ENCODE results near the gene GPC5. TPM values are rescaled to one million over a fixed set of nuclear protein-coding genes. Genes with fewer than 3 reads are reported as not detected.

The GPC5 gene
- total RNA-seq, 2 experiments from 2014 or later, result 0.63 to 0.66 TPM

DNA sequence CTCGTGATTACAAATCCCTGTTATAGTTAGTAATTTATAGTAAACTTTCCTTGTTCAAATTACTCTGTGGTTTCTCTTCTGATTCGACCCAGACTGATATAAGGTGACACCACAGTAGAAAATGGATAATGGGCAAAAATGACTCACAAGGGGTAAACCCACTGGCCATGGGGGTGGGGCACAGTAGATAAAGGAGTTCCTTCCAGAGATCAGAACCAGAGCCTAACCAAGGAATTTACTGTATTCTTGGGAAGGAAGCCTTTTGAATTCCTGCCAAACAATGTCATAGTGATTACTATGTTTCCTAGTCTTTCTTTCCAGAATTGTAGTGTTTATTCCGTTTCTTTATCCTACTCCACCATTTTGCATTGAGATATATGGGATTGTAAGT lies 29.0 kb upstream of the GPC5 start:
- Mint-ChIP-seq H3K27ac (peak overlapping the region; percentile 93), H3K4me3 (no peak overlapping the region), H3K4me1 (peaks cover 43% of the 10 kb centered on the region), H3K27me3 (peaks cover 6% of the 10 kb centered on the region), H3K36me3 (ENCODE audit: low read depth) (peaks cover 3% of the 10 kb centered on the region), H3K9me3 (ENCODE audit: low read depth) (no peaks in the 10 kb centered on the region)
- DNase-seq (peak; percentile 76), ATAC-seq (peak; percentile 81)
- ChIA-PET POLR2A (interaction anchor here (0.9 to 1.5 kb wide), 2 partner anchors 22 to 23 kb away, joined by 3 to 5 read pairs; partner anchors contain the start of gene MIR17HG), CTCF (interaction anchor here (1.0 to 1.6 kb wide), 3 partner anchors 11 to 37 kb away, joined by 3 to 7 read pairs (median 4); no protein-coding TSS in a partner anchor)
- intact Hi-C loops (cut with DNase I, micrococcal nuclease), result loop anchor here (1.0 to 2.0 kb wide), 4 partner anchors 22 to 29 kb away; partner anchors contain the start of genes GPC5 (in 2 of the 2) and MIR17HG (in 1 of the 2)

GRCh38 chr13:91370501-91370900 lies 27.9 kb upstream of the GPC5 start:
- ATAC-seq, result no peak
- intact Hi-C loops (cut with DNase I, micrococcal nuclease), result loop anchor here in 1 of 2 experiments (10.0 kb wide), 1 partner anchor 204 kb away; no protein-coding TSS in a partner anchor
- peaks cover 53% of the 10 kb centered on the region for H3K4me1 Mint-ChIP-seq
- no peak overlapping the region for H3K4me3 Mint-ChIP-seq
- H3K27ac Mint-ChIP-seq, result no peak overlapping the region
- peaks cover 3% of the 10 kb centered on the region for H3K36me3 Mint-ChIP-seq (ENCODE audit: low read depth)
- ChIA-PET CTCF (interaction anchor here (1.0 to 1.1 kb wide), 2 partner anchors 9 to 25 kb away, joined by 3 to 4 read pairs; no protein-coding TSS in a partner anchor), POLR2A (no interaction called here)
- no peak for DNase-seq
- no peaks in the 10 kb centered on the region for H3K9me3 Mint-ChIP-seq (ENCODE audit: low read depth)
- peaks cover 6% of the 10 kb centered on the region for H3K27me3 Mint-ChIP-seq

DNA sequence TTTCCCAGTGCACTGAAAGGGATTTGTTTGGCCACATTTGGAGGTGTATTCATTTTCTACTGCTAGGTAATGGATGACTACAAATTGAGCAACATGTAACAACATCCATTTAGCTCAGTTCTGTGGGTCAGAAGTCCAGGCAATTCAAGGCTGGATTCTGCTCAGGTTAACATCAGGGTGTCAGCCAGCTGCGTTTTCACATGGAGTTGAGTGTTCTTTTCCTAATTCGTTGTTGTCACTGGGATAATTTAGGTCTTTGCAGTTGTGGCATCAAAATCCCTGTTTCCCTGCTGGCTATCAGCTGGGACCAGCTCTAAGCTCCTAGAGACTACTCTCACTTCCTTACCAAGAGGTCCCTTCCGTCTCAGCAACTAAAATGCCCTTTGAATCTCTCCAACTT lies 25.5 kb upstream of the GPC5 start:
- H3K9me3 Mint-ChIP-seq (ENCODE audit: low read depth), result no peaks in the 10 kb centered on the region
- no peak for DNase-seq
- peaks cover 6% of the 10 kb centered on the region for H3K27me3 Mint-ChIP-seq
- no peaks in the 10 kb centered on the region for H3K36me3 Mint-ChIP-seq (ENCODE audit: low read depth)
- ATAC-seq, result no peak
- H3K4me1 Mint-ChIP-seq, result peaks cover 38% of the 10 kb centered on the region
- H3K4me3 Mint-ChIP-seq, result no peak overlapping the region
- intact Hi-C loops (cut with DNase I, micrococcal nuclease), result loop anchor here in 1 of 2 experiments (10.0 kb wide), 1 partner anchor 202 kb away; no protein-coding TSS in a partner anchor
- CTCF ChIA-PET, result interaction anchor here (0.8 to 2.2 kb wide), 3 partner anchors 13 to 35 kb away, joined by 3 to 6 read pairs (median 5); no protein-coding TSS in a partner anchor
- no peak overlapping the region for H3K27ac Mint-ChIP-seq
- POLR2A ChIA-PET, result no interaction called here

- ChIA-PET POLR2A (interaction anchor here (0.7 kb wide), 1 partner anchor 16 kb away, joined by 5 read pairs; no protein-coding TSS in a partner anchor), CTCF (interaction anchor here (1.0 to 1.6 kb wide), 4 partner anchors 17 to 348 kb away, joined by 3 to 4 read pairs (median 4); no protein-coding TSS in a partner anchor)
- ATAC-seq, result peak; percentile 93
- Mint-ChIP-seq H3K36me3 (ENCODE audit: low read depth) (no peaks in the 10 kb centered on the region), H3K4me1 (peaks cover 17% of the 10 kb centered on the region), H3K27me3 (peaks cover 6% of the 10 kb centered on the region), H3K9me3 (ENCODE audit: low read depth) (no peaks in the 10 kb centered on the region), H3K27ac (no peak overlapping the region), H3K4me3 (no peak overlapping the region)
- intact Hi-C loops (cut with DNase I, micrococcal nuclease), result loop anchor here (2.0 to 10.0 kb wide), 3 partner anchors 200 to 348 kb away; no protein-coding TSS in a partner anchor
- DNase-seq, result peak; percentile 38
These were observed 23.2 kb upstream of the GPC5 start for GRCh38 chr13:91375116-91375729.

DNA sequence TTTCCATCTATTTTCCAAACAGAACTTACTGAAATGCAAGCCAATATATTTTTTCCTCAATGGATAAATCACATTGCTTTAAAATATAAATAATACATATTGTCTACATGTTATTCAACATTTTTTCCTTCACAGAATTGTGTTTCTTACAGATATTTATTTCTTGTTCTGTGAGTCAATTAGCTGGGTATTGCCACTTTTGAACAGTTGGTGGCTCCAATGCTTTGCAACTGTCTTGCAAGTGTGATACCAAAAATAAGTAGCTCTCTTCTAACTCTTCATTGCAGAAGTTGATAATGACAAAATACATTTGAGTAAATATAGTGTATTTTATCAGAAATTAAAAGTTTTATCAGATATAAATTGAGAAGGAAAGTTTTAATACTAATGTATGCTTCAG lies 17.1 kb upstream of the GPC5 start:
- Mint-ChIP-seq H3K9me3 (ENCODE audit: low read depth) (no peaks in the 10 kb centered on the region), H3K27me3 (peaks cover 9% of the 10 kb centered on the region), H3K4me3 (no peak overlapping the region), H3K27ac (no peak overlapping the region), H3K36me3 (ENCODE audit: low read depth) (no peaks in the 10 kb centered on the region), H3K4me1 (peaks cover 6% of the 10 kb centered on the region)
- ChIA-PET POLR2A (no interaction called here), CTCF (interaction anchor here (0.5 to 1.1 kb wide), 2 partner anchors 9 to 196 kb away, joined by 3 to 6 read pairs; no protein-coding TSS in a partner anchor)
- DNase-seq, result no peak
- no peak for ATAC-seq
- intact Hi-C loops (cut with DNase I, micrococcal nuclease), result no loop called here

GRCh38 chr13:91383836-91384235 lies 14.6 kb upstream of the GPC5 start:
- Mint-ChIP-seq H3K4me3 (no peak overlapping the region), H3K36me3 (ENCODE audit: low read depth) (no peaks in the 10 kb centered on the region), H3K9me3 (ENCODE audit: low read depth) (no peaks in the 10 kb centered on the region), H3K4me1 (peaks cover 6% of the 10 kb centered on the region), H3K27ac (no peak overlapping the region), H3K27me3 (peaks cover 11% of the 10 kb centered on the region)
- intact Hi-C loops (cut with DNase I, micrococcal nuclease), result no loop called here
- ChIA-PET POLR2A (no interaction called here), CTCF (interaction anchor here (0.9 to 1.7 kb wide), 3 partner anchors 12 to 81 kb away, joined by 3 to 5 read pairs (median 3); no protein-coding TSS in a partner anchor)
- ATAC-seq (peak; percentile 74), DNase-seq (no peak)

GRCh38 chr13:91384896-91385295 lies 13.5 kb upstream of the GPC5 start:
- DNase-seq (no peak), ATAC-seq (no peak)
- H3K27ac Mint-ChIP-seq, result no peak overlapping the region
- CTCF ChIA-PET, result interaction anchor here (1.3 kb wide), 1 partner anchor 8 kb away, joined by 3 read pairs; no protein-coding TSS in a partner anchor
- H3K27me3 Mint-ChIP-seq, result peaks cover 16% of the 10 kb centered on the region
- H3K9me3 Mint-ChIP-seq (ENCODE audit: low read depth), result no peaks in the 10 kb centered on the region
- H3K4me3 Mint-ChIP-seq, result no peak overlapping the region
- POLR2A ChIA-PET, result no interaction called here
- intact Hi-C loops (cut with DNase I, micrococcal nuclease), result loop anchor here in 1 of 2 experiments (1.0 kb wide), 1 partner anchor 12 kb away; no protein-coding TSS in a partner anchor
- no peaks in the 10 kb centered on the region for H3K36me3 Mint-ChIP-seq (ENCODE audit: low read depth)
- peaks cover 6% of the 10 kb centered on the region for H3K4me1 Mint-ChIP-seq

GRCh38 chr13:91389186-91389585 lies 9.2 kb upstream of the GPC5 start:
- Mint-ChIP-seq H3K27me3 (peaks cover 31% of the 10 kb centered on the region), H3K27ac (no peak overlapping the region), H3K4me1 (no peaks in the 10 kb centered on the region), H3K4me3 (no peak overlapping the region), H3K9me3 (ENCODE audit: low read depth) (no peaks in the 10 kb centered on the region), H3K36me3 (ENCODE audit: low read depth) (no peaks in the 10 kb centered on the region)
- no peak for ATAC-seq
- no peak for DNase-seq
- POLR2A ChIA-PET, result no interaction called here
- intact Hi-C loops (cut with DNase I, micrococcal nuclease), result no loop called here
- CTCF ChIA-PET, result no interaction called here

- intact Hi-C loops (cut with DNase I, micrococcal nuclease), result loop anchor here in 1 of 2 experiments (1.0 kb wide), 1 partner anchor 12 kb away; no protein-coding TSS in a partner anchor
- no peak for DNase-seq
- Mint-ChIP-seq H3K36me3 (ENCODE audit: low read depth) (no peaks in the 10 kb centered on the region), H3K27ac (no peak overlapping the region), H3K9me3 (ENCODE audit: low read depth) (no peaks in the 10 kb centered on the region), H3K4me1 (peaks cover 15% of the 10 kb centered on the region), H3K27me3 (peaks cover 43% of the 10 kb centered on the region), H3K4me3 (no peak overlapping the region)
- CTCF ChIA-PET, result no interaction called here
- POLR2A ChIA-PET, result no interaction called here
- no peak for ATAC-seq
These were observed 826 bp upstream of the GPC5 start for GRCh38 chr13:91397595-91397994.

- Mint-ChIP-seq H3K4me3 (peak overlapping the region; percentile 67), H3K27ac (no peak overlapping the region), H3K36me3 (ENCODE audit: low read depth) (no peaks in the 10 kb centered on the region), H3K4me1 (peaks cover 15% of the 10 kb centered on the region), H3K9me3 (ENCODE audit: low read depth) (no peaks in the 10 kb centered on the region), H3K27me3 (peaks cover 42% of the 10 kb centered on the region)
- DNase-seq (peak; percentile 23), ATAC-seq (no peak)
- ChIA-PET CTCF (interaction anchor here (1.0 to 1.6 kb wide), 5 partner anchors 9 to 88 kb away, joined by 3 to 5 read pairs (median 3); no protein-coding TSS in a partner anchor), POLR2A (interaction anchor here (0.7 kb wide), 1 partner anchor 8 kb away, joined by 3 read pairs; no protein-coding TSS in a partner anchor)
- intact Hi-C loops (cut with DNase I, micrococcal nuclease), result loop anchor here in 1 of 2 experiments (2.0 to 10.0 kb wide), 3 partner anchors 31 to 265 kb away; partner anchors contain the start of gene MIR17HG
These were observed 1.0 kb downstream of the GPC5 start for GRCh38 chr13:91399189-91400062.

DNA sequence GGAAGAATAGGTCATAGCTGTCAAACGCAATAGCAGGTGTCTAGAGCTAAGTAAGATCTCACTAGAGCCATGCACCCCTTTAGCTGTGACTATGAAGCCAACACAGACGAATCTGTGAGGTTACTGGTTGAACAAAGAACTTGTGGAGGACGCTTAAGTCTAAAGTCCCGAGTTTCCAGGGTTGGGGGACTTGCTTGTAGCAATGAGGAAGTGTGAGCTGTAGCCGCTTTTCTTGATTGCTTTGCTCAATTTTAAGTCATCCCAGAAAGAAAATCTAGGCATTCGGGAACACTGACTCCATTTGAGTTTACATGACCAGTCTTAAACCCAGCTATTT lies 1.6 kb downstream of the GPC5 start:
- Mint-ChIP-seq H3K4me3 (peak overlapping the region; percentile 67), H3K27me3 (peaks cover 36% of the 10 kb centered on the region), H3K4me1 (peaks cover 15% of the 10 kb centered on the region), H3K27ac (no peak overlapping the region), H3K9me3 (ENCODE audit: low read depth) (no peaks in the 10 kb centered on the region), H3K36me3 (ENCODE audit: low read depth) (no peaks in the 10 kb centered on the region)
- CTCF ChIA-PET, result interaction anchor here (0.6 to 1.6 kb wide), 6 partner anchors 8 to 214 kb away, joined by 3 to 5 read pairs (median 3); no protein-coding TSS in a partner anchor
- ATAC-seq (no peak), DNase-seq (no peak)
- POLR2A ChIA-PET, result no interaction called here
- intact Hi-C loops (cut with DNase I, micrococcal nuclease), result loop anchor here in 1 of 2 experiments (10.0 kb wide), 1 partner anchor 265 kb away; no protein-coding TSS in a partner anchor
